ENCODE measurements around the gene MLLT10.
"Not testable (repeated sequence)": the region's sequence is repeated elsewhere in the genome, so short reads cannot be mapped to it uniquely, and the experiment has no call there.

Gene MLLT10

DNA sequence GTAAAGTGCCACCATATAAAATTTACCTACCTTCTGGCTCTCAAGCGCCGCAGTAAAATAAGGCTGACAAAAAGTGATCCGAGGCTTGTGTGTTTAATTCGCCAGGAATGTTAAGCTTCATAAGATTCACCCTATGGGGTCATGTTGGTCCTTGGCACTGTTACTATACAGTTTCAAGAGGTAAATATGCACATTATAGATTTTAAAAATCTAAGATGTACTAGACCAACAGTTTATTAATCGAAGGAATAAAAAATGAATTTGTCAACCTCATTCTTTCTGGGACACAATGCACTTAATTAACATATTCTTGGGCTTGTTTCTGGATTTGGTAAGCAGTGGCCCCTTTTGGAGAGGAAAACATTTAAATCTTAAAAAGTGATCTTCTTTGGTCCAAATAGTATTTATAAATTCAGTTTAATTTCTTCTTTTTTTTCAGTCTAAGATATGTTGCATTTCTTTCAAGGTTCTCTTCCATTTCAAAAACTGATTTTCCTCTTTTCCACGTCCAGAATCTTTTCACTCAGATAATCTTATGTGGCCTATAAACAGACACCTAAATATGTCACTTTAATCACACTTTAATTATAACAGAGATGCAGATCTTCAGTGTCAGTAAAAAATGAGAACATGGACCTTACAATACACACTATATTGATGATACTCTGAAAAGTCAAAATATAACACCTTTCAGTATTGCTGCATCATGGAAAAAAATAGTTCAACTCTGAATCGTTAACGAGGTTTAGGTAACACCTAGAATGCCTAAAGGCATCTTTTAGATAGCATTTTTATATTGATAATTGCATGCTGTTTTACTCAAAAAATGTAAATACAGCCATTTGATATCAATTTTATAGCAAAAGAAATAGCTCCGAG, 4.8 kb upstream of the MLLT10 start:
- DNase-seq = no peak

DNA sequence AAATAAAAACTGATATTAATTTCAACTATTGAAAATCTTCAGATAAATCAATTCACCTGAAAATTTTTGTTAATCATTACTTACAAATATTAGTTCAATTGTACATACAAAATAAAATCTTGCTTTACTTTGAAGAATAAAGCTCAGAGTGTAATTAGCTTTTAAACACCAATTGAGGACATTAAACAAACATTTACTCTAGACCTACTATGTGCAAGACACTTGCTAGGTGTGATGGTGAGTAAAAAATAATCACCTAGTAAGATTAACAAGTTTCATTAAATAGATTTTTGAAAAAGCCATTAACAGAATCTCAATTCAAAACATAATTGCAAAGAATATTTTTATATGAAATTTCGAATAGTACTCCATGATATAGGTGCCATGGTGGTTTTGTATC, 3.9 kb upstream of the MLLT10 start:
- DNase-seq = no peak

DNA sequence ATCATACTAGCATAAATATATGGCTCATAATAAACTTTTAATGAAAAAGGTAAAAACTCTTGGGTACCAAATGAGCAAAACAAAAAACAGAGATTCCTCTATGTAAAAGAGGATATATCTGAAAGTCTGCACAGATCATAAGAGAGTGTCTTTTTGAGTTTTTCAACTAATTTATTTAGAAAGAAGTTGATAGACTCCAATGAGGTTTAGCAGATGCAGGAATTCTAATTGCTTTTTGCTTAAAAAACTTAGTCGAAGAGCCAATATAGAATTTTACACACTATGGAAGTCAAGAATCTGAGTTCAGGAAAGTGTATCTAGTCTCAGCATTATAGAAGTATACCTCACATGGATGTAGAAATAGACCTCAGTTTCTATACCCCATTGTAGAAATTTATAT, 3.4 kb upstream of the MLLT10 start:
- DNase-seq = no peak

DNA sequence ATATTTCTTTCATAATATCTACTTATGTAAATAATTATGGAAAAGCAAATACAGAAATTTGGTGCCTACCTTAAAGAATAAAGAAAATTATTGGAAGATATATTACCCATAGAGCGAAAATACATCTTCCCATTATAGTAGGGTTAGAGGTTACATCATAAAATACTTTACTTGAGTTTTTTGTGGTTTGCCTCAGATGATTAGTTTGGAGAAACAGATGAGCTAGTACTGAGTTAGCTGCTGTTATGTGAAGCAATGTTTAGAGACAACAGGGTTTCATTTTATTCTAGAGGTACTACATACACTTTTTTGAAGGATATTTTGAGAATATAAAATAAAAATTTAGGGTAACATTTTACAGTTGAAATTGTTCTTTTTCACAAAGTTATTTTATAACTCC, 2.9 kb upstream of the MLLT10 start:
- no peak for DNase-seq

DNA sequence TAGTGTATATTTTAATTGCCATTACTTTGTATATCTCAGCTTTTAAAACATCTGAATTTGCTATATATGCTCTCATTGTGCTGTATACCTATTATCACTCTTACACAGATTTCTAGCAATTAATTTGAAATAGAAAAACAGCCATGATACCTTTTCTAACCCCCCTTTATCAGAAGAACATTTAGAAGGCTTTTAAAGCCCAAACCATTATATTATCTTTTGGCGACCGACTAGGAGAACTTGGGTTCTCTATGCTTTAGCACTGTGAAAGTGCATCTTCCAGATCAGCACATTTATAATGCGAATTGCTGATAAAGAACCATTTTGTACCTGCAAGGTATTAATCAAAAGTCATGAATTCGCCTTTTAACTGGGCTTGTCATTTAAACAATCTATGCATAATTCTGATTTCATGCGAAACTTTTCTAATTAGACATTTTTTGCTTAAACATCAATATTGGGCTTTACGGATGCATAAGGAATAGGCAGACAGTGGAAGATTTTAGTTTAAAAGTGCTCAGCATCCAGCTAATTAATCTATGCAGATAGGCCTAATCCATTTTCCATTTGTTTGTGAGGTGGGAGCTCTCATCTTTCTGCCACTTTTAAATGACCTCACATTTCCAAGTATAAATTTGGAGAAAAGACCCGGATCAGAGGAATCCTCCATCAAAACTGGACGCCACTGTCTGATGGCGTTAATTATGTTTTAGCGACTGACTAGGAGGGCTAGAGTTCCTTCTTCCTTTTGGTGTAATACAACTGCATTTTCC, 1.2 kb upstream of the MLLT10 start:
- DNase-seq = no peak

DNA sequence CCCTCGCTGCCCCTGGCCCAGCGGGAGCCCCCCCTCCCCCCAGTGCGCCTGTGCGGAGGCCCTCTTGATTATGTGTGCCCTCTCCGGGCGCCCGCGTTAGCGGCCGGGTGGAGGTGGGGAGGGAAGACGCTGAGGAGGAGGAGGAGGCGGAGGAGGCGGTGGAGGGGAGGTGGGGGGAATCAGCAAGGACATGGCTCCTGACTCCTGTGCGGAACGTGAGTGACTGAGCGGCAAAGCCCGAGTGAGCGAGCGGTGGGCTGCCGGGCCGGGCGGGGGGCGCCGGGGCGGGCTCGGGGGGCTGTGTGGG, 201 bp downstream of the MLLT10 start:
- no peak for DNase-seq

DNA sequence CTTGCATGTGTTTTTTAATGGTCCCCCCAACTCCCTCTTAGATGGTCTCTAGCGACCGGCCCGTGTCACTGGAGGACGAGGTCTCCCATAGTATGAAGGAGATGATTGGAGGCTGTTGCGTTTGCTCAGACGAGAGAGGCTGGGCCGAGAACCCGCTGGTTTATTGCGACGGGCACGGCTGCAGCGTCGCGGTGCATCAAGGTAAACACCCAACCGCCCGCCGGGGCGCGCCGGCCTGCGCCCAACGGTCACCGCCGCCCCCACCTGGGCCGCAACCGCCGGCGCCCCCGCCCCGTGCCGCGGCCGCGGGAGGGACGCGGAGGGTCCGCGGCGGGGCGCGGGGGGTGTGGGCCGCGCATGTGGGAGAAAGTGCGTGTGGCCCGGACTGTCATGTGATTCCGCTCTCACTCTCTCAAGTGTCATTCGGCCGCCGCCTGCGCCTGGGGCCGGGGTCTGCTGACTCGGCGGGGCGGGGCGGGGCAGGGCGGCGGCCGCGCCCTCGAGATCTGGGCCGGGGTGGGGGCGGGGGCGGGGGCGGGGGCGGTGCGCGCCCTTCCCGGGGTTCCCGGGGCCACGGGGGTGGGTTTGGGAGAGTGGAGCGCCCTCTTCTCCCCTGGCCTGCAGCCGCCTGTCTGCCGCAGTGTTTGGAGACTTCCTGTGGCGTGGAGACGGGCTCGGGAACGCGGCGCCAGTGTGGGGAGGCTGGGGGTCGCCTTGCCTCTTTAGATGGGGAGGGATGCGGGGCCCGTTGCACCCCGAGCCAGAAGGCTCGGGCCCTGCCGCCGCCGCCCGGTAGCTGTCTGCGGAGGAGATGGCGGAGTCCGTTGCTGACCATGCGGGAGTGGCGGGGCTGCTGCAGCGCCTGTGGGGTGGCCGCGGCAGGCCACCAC, 817 bp downstream of the MLLT10 start:
- peak; percentile 68 for DNase-seq

DNA sequence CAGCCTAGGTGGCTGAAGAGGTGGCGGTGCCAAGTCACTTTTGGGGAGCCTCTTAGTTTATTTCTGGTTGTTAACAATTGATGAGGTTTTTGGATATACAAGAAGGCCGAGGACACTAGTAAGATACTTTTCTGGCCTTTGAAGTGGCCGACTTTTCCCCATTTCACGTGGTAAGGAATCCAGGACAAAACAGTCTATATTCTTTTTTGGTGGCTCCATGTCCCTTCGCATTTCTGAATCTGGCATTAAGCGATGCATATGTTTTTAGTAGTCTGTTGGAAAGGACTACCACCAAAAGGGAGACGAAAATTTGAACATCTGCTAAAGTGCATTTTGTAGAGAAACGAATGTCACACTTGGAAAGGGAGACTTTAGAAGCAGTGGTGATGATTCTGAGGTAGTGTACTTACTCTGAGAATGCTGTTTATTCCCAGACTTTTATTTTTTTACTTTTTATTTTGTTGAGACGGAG, 1.5 kb downstream of the MLLT10 start:
- no peak for DNase-seq

DNA sequence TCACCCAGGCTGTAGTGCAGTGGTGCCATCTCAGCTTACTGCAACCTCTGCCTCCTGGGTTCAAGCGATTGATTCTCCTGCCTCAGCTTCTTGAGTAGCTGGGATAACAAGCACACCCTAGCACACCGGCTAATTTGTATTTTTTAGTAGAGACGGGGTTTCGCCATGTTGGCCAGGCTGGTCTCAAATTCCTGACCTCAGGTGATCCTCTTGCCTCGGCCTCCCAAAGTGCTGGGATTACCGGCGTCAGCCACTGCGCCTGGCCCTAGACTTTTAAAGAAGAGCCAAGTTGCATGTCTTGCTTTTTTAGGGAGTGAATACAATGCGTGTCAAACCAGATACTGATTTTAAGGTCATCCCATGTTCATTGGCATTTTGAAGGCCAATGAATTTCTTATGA, 1.9 kb downstream of the MLLT10 start:
- not testable (repeated sequence) for DNase-seq

DNA sequence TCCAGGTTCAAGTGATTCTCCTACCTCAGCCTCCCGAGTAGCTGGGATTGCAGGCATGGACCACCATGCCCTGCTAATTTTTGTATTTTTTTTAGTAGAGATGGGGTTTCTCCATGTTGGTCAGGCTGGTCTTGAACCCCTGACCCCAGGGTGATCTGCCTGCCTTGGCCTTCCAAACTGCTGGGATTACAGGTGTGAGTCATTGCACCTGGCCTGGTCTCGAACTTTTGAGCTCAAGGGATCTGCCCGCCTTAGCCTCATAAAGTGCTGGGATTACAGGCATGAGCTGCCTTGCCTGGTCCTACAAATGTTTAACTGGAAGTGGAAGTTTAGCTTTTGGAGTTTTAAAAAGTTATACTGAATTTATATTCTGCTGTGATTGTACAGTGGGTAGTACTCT, 2.8 kb downstream of the MLLT10 start:
- no peak for DNase-seq

DNA sequence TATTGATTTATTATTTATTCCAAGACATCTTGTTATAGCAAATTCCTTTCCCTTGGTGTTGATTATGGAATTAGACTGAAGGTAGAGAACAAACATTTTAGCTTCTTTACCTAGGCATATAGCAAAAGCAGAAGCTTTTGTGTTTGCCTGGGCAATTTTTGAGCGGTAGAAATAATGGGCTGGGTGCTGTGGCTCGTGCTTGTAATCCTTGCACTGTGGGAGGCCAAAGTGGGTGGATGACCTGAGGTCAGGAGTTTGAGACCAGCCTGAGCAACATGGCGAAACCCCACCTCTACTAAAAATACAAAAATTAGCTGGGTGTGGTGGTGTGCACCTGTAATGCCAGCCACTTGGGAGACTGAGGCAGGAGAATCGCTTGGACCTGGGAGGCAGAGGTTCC, 6.7 kb downstream of the MLLT10 start:
- DNase-seq = not testable (repeated sequence)

DNA sequence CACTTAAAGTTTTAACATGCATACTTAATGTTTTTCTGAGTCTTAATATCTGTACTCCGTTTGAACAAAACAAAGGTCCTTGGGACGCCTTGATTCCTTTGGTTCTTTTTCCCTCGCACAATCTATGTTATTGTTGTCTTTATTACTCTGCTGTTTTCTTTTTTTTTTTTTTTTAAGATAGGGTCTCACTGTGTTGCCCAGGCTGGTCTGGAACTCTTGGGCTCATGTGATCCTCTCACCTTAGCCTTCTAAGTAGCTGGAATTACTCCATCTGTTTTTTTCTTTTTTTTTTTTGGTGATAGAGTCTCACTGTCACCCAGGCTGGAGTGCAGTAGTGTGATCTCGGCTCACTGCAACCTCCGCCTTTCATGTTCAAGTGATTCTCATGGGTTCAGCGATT, 13.2 kb downstream of the MLLT10 start:
- DNase-seq = no peak

DNA sequence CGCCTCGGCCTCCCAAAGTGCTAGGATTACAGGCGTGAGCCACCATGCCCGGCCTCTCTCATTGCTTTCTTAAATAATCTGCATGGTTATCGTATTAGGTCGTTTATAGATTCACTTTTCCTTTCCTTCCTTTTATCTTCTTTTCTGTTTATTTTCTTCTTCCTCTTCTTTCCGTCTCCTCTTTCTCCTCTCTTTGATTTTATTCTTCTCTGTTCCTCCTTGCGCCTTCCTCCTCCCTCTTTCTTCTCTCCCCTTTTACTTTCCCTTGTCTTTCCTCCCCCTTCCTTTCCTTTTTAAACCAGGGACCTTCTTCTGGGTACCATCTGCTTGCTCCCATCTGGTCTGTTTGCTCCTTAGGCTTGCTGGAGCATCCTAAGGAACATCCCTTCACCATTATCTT, 18.6 kb downstream of the MLLT10 start:
- no peak for DNase-seq

DNA sequence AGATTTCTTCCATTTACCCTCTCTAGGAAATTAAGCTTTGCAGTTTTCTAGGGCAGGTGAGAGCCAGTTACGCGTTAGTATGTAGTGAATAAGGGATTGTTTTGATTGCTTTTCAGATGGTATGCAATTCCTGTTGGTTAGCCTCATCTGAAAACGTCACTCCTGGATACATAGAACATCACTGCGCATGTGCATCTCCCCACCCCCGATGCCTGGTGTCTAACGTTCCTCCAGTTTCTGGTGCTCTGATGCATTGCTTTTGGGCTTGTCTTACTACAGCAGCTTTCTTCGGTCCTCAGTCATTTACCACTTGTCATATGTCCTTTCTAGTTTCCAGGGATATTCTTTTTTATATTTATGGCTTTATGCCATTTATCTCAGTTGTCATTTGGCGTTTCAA, 22.5 kb downstream of the MLLT10 start:
- no peak for DNase-seq

DNA sequence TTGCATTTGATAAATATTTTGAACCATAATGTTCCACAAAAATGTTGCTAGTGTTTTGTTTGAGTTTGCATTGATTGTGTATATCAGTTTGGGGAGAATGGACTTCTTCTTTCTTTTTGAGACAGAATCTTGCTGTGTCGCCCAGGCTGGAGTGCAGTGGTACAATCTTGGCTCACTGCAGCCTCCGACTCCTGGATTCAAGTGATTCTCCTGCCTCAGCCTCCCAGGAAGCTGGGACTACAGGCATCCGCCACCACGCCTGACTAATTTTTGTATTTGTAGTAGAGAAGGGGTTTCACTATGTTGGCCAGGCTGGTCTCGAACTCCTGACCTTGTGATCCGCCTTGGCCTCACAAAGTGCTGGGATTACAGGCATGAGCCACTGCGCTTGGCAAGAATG, 25.0 kb downstream of the MLLT10 start:
- not testable (repeated sequence) for DNase-seq

DNA sequence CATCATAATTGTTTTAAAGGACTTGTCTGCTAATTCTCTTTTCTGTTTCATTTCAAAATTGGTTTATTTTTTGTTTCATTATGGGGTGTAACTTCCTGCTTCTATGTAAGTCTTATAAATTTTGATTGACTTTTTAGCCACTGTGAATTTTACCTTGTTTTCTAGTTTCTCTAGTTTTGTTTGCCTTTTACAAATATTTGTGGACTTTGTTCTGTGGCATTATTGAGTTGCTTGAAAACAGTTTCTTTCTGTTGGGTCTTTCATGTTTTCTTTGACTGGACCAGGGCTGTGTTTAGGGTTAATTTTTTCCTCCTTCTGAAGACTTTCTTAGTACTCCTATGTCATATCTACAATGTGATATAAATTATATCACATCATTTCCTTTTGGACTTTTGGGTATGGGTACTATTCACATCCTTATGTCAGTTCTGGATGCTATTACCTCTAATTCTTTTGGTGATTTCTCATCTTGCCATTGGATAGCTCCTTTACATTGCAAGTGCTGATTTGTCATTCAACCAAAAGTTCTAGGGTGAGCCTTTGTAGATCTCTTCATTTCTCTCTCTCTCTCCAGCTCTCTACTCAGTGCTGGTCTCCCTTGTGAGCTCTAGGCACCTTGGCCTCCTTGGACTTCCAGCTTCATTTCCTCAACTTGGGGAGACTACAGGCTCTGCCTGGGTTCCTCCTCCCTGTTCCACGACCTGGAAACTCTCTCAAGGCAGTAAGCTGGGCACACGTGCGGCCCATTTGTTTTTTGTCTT, 36.9 kb downstream of the MLLT10 start:
- DNase-seq = no peak

DNA sequence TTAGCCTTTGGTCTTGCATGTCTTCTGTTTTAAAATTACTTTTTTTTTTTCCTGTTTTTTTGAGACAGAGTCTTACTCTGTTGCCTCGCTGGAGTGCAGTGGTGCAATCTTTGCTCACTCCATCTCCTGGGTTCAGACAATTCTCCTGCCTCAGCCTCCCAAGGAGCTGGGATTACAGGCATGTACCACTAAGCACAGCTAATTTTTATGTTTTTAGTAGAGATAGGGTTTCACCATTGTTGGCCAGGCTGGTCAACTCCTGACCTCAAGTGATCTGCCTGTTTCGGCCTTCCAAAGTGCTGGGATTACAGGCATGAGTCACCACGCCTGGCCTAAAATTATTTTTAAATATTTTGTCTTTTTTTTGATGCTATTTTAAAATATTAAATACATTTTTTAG, 38.5 kb downstream of the MLLT10 start:
- no peak for DNase-seq

DNA sequence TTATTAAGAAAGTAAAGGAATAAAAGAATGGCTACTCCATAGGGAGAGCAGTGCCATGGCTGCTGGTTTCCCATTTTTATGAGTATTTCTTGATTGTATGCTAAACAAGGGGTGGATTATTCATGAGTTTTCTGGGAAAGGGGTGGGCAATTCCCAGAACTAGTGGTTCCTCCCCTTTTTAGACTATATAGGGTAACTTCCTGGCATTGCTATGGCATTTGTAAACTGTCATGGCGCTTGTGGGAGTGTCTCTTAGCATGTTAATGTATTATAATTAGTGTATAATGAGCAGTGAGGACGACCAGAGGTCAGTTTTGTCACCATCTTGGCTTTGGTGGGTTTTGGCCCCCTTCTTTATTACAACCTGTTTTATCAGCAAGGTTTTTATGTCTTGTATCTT, 40.5 kb downstream of the MLLT10 start:
- DNase-seq = not testable (repeated sequence)

DNA sequence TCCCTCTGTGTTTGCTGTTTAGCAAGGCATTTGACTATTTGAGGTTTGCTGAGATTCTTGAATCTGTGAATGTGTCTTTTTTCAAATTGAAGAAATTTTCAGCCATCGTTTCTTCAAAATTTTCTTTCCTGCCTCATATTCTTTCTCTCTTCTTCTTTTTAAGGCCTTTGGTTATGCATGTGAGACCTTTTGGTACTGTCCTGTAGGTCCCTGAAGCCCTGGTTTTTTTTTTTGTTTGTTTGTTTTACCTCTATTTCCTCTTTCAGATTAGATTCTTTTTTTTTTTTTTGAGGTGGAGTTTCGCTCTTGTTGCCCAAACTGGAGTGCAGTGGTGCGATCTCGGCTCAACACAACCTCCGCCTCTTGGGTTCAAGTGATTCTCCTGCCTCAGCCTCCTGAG, 45.3 kb downstream of the MLLT10 start:
- DNase-seq = no peak

DNA sequence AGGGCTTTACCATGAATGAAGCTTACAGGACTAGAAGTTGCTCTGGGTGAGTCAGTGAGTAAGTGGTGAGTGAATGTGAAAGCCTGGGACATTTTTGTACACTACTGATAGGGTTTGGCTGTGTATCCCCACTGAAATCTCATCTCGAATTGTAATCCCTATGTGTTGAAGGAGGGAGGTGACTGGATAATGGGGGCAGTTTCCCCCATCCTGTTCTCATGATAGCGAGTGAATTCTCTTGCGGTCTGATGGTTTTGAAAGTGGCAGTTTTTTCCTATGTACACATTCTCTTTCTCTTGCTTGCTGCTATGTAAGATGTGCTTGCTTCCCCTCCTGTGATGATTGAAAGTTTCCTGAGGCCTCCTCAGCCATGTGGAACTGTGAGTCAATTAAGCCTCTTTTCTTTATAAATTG, 47.4 kb downstream of the MLLT10 start:
- DNase-seq = not testable (repeated sequence)

DNA sequence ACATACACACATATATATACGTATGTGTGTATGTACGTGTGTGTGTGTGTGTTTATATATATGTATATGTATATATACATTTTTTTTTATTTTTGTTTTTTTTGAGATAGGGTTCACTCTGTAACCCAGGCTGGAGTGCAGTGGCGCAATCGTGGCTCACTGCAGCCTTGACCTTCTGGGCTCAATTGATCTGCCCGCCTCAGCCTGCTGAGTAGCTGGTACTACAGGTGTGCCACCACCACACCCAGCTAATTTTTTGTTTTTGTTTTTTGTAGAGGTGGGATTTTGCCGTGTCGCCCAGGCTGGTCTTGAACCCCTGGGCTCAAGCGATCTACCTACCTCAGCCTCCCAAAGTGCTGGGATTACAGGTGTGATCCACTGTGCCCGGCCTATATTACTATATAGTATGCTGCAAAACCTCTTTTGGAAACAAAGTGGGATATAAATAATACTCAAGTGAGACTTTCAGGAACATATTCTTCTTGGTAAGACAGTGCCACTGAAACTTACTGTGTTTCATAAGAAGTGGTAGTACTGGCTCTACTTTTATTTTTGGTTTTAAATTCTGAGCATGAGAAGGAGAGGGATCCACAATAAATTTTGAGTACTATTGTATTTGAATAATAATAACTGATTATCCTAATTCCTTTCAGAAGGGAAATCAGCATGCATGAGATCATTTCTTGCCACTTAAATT, 51.0 kb downstream of the MLLT10 start:
- no peak for DNase-seq

DNA sequence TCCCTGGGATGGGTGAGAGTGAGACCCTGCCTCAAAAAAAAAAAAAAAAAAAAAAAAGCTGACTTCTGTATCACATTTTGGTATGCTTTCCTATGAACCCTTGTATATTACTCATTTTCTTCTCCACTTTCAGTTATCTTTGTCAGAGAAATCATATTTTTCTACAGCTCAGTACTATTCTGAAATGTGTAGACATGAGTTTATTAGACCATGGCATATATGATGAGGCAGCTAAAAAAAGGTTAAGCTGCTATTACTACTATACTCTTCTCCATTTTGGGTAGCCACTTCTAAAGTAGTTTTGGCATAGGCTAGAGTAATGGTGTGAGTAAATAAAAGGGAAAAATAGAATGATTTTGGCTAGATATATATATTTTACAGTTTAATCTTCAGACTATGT, 53.4 kb downstream of the MLLT10 start:
- DNase-seq = no peak
